ENCODE data around the gene HLA-C.
"Not testable (repeated sequence)": the region's sequence is repeated elsewhere in the genome, so short reads cannot be mapped to it uniquely, and the experiment has no call there.

Gene HLA-C

DNA sequence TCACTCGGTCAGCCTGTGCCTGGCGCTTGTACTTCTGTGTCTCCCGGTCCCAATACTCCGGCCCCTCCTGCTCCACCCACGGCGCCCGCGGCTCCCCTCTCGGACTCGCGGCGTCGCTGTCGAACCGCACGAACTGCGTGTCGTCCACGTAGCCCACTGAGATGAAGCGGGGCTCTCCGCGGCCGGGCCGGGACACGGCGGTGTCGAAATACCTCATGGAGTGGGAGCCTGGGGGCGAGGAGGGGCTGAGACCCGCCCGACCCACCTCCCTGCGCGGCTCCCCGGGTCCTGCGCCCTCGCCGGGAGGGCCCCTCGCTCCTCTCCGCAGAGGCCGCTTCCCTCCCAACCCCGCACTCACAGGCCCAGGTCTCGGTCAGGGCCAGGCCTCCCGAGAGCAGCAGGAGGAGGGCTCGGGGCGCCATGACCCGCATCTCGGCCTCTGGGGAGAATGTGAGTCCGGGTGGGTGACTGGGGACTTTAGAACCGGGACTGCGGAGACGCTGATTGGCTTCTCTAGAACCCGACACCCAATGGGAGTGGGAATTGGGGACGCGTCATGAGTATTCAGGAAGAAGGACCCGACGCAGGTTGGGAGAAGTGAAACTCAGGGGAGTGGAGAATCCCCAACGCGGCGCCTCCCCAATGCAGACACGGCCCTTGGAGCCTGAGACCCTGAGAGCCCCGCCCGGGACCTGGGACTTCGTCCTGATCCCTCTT, at the start of gene HLA-C:
Gene HLA-C, minus strand, starts transcription at position 452 of the 717 bp plus-strand sequence. Its CDS starts 21 bp downstream, at position 431.
- peak; percentile 95 for DNase-seq (ENCODE audit: low spot score)

DNA sequence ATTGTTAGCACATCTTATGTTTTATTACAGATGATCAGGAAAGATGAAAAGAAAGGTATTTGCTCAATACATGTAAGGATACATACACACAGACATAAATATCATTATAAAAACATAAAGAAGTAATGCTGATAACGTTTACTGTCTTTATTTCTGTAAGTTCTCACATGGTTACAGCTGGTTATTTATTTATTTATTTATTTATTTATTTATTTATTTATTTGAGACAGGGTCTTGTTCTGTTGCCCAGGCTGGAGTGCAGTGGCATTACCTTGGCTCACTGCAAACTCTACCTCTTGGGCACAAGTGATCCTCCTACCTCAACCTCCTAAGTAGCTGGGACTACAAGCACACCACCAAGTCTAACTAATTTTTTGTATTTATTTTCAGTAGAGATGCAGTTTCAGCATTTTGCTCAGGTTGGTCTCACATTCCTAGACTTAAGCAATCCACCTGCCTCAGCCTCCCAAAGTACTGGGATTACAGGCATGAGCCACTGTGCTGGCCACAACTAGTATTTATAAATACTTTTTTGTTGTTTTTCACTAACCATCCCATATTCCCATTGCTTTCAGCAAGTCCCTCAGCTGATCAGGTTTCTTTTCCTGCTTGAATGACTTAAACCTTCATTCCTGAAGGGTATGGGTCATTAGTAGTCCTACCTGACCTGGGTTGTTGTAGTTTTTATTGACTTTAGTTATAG, 49.3 kb upstream of the HLA-C start:
- no peak for DNase-seq (ENCODE audit: low spot score)

DNA sequence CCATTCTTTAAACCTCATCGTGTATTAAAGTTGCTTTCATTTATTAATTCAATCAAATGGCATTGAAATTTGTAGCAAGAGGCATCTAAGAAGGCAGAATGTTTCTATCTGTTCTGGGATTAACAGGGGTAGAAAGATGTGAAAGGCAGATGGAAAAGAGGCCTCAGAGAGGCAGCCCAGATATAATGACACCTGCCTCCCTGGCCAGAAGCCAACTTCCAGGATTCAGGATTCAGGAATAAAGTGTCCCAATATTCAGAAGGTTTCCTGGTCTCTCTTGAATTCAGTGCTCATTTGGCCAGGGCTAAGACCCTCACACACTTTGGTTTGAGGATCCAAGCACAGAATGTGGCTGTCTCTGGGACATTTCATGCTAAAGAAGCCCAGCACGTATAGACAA, 45.1 kb upstream of the HLA-C start:
- DNase-seq (ENCODE audit: low spot score): no peak

DNA sequence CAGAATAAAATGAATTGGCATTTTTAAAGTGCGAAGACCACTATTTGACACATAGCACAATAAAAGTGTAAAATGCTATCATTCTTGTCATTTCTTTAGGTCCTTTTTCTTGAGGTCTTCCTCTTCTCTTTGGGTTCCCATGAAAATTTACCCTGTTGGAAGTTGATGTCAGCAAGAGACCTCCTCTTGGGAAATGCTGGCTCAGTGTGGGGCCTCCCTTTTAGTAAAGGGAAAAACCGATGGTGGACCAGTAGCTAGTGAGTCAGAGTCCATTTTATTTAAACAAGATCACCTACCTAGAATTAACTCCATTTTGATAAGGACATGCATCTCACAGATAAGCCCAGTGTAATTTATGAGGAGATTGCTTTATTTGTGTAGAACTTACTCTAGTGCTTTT, 37.7 kb upstream of the HLA-C start:
- no peak for DNase-seq (ENCODE audit: low spot score)

DNA sequence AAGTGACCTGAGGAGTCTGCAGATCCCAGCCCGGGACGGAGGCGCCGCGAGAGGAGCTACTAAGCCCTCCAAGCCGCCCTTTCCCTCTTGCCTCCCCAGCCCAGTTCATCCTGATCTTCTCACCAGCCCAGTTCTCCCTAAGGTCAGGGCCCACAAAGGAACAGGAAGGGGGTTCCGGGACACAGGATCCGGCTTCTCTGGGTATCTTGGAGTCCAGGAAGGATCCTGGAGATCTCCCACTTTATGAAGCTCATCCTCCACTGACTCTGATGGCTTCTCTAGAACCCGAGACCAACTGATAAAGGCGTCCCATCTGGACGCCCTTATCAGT, 36.9 kb upstream of the HLA-C start:
- DNase-seq (ENCODE audit: low spot score): no peak

DNA sequence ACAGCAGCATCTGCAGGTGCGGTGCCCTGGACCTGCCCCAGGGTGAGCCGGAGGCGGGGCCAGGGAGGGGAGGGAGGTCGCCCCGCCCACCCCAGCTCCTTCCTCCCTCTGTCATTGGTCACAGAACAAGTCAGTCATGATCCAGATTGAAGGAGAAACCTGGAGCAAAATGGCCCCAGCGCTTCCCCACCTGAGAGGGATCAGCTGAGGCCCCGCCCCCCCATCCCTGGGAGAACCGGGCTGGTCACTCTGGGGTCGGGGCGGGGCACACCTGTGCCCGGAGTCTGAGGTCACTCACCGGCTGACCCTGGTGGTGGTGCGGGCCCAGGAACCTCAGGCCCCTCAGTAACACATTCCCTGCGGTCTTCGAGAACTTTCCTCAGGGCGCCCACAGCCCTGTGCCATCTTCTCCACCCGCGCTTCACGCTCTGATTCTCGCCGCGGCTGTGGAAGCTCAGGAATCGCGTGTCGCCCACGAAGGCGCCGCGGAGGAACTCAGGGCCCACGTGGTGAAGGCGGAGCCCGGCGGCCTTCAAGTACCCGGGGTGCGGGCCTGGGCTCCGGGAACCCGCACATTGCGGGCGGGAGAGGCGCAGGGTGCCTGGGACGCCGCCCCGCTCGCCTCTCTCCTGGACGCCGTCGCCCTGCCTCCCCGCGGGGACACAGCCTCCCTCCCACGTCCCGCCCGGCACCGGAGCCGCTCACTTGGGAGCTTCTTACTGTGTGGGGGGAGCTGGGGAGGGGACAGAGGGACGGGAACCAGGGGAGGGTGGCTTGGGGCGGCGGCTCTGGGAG, 36.4 kb upstream of the HLA-C start:
- no peak for DNase-seq (ENCODE audit: low spot score)

DNA sequence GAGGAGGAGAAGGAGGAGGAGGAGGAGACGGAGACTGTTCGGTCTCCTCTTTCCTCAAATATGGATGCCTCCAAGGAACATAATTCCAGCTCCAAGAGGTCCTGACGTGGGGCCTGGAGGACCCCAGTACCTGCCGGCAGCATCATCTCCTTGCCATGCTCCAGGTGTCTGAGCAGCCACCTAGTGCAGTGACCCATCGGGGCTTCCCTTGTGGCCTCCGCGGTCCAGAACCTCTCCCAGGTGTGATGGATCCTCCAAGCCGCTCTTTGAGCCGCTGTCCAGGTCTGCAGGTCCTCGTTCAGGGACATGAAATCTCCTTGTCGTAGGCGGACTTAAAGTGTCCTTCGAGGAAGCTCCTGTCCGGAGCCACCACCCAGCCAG, 35.8 kb upstream of the HLA-C start:
- no peak for DNase-seq (ENCODE audit: low spot score)

DNA sequence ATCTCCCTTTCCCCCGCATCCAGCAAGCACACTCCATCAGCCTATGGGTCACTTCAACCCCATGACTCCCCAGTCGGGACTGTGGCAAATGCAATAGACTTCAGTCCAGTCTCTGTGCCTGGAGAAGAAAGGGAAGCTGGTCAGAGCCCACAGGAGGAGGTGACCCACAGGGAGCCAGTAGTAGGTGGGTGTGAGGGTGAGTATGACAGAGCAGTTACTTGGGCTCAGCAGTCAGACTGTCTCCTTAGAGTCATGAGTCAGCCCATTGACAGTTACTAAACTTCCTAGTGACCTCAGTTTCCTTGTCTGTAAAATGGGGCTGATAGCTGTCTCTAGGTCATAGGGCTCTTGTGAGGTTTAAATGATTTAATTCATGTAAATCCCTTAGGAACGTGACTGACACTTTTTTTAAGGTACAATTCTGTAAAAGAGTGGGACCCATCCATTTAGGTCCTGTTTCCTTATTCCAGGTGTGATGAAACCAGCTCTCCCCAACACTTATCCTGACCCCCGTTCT, 33.9 kb upstream of the HLA-C start:
- no peak for DNase-seq (ENCODE audit: low spot score)

DNA sequence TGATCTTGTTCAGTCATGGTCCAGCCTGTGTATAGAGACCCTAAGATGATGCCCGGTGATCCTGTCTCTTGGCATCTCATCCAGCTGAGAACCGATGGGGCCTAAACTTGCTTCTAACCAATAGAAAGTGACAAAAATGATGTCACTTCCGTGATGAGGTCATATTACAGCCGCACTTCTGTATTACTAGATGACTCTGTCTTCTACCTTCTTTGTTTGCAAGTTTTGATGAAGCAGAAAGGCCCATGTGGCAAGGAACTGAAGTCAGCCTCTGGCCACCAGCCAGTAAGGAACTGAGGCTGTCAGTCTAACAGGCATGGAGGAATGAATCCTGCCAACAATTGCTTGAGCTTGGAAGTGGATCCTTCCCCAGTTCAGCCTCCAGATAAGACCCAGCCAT, 32.8 kb upstream of the HLA-C start:
- no peak for DNase-seq (ENCODE audit: low spot score)

DNA sequence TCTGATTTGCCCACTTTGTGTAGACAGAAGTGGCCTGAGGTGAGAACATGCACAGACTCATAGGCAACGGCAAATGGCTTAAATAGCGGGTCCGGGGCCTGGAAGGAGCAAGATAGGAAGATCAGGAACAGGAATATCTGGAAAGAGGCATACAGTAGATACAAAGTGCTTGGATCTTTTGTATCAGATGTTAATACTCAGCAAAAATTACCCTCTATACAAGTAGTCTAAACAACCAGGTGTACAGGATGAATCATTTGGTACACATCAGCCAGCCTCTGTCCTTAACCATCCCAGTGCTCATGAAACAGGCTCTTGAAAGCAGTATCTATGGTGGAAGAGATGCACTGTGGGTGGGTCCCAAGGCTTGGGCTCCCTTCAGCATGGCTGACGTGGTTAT, 28.9 kb upstream of the HLA-C start:
- no peak for DNase-seq (ENCODE audit: low spot score)

DNA sequence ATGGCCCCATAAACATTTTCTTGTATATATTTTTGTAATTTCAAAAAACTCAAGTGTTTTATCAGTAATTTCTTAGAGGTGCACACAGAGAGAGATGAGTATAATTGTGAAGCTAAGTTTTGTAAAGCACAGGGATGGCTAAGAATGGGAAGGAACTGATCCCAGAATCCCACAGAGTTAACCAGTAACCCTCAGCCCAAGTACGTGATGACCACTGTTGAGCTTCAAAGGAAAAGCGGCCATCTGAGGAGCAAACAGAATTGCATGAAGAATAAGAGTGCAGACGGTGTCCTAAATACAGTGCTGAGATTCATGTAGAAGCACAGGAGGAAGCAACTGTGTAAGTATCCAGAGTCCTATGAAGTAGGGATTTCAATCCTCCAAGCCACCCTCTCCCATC, 28.1 kb upstream of the HLA-C start:
- DNase-seq (ENCODE audit: low spot score): no peak

DNA sequence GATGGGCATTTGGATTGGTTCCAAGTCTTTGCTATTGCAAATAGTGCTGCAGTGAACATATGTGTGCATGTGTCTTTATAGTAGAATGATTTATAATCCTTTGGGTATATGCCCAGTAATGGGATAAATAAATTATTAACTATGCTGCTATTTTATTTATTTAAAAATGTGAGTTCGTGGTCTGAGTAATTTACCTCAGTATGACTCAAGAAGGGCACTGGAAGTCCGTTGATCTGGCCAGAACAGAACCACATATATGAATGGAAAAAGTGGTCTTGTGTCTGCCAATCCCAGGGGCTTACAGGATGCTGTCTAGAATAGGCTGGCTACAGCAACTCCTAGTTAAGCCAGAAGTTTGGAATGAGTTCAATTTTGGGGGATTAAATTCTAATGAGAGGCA, 27.6 kb upstream of the HLA-C start:
- no peak for DNase-seq (ENCODE audit: low spot score)

DNA sequence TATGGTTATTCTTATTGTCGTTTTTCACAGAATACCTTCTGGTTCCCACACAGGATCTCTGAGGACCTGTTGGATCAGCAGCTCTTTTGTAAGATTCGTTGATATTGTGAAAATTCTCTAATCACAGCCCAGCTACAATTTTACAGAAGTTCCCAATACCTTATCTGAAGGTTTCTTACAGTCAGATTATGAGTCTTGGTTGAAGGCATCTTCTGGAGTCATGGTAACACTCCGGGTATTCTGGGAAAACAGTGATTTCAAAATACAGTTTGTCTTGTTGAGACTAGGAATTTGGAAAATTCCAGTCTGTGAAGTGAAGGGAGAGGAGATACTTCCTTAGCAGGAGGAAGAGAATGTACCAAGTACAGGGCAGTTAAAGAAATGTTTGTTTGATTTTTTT, 22.2 kb upstream of the HLA-C start:
- no peak for DNase-seq (ENCODE audit: low spot score)

DNA sequence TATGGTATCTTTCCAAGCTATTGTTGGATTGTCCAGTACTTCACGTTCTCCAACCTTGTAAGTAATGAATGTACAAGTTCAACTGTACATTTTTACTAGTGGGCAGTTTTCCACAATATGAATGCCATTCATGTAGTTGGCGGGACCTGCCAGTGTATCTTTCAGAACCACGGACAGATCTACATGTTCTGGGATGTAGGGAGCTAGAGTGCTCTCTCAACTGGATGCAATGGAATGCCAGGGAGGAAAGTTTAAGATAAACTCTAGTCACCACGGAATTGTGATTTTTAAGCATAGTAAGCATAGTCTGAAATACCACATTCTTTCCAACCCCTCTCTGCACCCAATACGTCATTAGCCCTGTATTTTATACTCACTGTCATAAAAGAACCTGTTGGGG, 21.5 kb upstream of the HLA-C start:
- peak; percentile 32 for DNase-seq (ENCODE audit: low spot score)

DNA sequence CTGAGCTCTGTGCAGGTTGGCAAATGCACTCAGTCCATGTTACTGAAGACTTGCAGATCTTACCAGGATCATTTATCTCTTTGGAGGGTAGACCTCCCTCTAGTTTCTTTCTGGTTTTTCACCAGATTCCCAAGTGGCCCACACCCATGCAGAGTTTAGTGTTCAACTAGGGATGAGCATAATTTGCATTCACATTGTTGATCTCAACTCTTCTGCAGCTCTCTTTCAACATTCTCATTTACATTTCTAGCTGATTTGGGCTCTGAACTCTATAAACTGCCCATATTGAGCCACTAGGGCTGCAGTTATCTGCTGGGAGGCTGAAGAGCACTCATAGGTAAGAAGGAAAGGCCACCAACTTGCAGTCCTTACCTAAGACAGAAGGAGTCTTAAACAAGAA, 17.9 kb upstream of the HLA-C start:
- DNase-seq (ENCODE audit: low spot score): no peak

DNA sequence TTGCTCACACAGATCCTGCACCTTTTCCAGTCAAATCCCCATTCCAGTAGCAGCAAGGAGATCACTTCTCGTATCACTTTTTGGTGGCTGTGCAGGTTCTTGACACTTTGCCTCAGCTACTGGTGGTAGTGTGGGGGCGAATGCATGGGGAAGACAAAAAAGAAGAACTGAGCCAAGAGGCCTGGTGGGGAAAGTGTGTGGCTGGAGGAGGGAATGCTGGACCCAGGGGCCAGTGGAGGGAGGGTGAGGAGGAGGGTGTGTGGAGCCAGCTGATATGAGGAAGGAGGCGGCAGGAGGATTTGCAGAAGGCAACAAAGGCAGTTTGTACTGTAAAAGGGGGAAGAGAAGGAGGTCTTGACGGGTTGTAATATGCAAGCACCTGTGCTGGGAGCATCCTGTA, 15.7 kb upstream of the HLA-C start:
- no peak for DNase-seq (ENCODE audit: low spot score)

DNA sequence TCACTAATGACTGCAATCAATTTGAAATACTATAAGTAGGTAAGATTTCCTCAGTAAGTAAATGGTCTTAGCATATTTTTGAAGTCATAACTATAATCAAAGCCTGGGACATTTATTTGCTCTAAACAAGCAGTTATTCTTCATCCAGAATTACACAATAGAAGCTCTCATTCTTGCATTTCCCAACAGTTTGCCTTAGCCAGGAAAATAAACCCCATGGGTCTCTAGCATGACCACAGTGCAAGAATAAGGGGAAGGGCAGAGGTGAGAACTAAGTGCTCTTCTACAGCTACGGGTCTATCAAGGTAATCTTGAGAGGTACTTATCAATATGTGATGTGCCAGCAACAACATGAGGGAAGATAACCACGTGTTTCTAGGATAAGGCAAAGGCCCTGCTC, 14.1 kb upstream of the HLA-C start:
- DNase-seq (ENCODE audit: low spot score): no peak

DNA sequence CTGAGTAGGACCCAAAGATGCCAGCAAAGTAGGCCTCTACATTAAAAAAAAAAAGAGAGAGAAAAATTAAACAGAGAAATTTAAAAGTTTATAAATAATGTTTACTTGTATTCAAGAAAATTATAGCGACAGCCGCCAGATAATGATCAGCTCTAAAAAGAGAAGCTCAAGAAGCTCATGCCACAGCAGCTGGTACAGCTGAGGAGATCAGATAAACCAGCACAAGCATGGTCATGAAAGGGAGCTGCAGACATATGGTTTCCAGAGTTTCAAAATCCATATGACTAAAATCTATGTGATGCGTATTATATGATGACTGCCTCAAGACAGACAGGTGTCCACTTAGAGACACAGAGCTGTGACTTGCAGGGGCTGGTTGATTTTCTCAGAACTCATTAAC, 13.6 kb upstream of the HLA-C start:
- no peak for DNase-seq (ENCODE audit: low spot score)

DNA sequence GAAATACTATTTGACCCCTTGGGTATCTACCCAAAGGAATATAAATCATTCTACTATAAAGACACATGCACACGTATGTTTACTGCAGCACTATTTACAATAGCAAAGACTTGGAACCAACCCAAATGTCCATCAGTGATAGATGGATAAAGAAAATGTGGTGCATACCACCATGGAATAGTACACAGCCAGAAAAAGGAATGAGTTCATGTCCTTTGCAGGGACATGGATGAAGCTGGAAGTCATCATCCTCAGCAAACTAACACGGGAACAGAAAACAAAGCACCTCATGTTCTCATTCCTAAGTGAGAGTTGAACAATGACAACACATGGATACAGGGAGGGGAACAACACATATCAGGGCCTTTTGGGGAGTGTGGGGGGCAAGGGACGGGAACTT, 7.8 kb upstream of the HLA-C start:
- not testable (repeated sequence) for DNase-seq (ENCODE audit: low spot score)

DNA sequence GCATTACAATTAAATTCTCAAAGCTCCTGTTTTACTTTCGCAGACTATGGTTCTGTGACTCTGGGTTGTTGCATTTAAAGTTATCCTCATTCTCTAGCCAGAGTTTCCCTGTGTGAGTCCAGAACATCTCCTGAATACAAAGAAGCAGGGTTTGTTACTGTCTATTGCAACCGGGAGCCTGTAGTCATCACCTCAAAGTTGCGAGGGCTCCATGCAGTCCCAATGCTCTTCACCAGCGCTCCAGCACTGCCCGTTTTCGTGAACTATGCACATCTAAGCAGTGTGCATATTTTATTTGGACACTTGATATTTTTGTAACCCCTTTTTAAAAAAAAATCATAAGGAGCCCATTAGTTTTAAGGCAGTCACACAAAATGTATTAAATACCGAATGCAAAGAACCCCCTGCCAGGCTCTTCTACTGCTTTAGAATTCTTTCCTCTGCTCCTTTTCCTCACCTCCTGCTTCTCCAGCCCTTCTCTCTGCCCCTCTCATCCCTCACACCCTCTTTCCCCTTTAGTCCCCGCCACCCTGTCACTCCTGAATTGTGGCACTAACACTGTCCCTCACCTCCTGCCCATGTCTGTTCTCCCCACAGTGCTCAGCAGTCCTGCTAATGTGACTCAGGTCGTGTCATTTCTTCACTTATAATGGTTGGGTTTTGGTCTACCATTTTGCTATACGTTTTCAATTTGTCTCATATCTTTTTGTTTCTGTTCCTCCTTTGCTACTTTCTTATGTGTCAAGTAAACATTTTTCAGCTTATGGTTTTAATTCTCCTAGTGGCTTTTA, 1.1 kb upstream of the HLA-C start:
- DNase-seq (ENCODE audit: low spot score): no peak

DNA sequence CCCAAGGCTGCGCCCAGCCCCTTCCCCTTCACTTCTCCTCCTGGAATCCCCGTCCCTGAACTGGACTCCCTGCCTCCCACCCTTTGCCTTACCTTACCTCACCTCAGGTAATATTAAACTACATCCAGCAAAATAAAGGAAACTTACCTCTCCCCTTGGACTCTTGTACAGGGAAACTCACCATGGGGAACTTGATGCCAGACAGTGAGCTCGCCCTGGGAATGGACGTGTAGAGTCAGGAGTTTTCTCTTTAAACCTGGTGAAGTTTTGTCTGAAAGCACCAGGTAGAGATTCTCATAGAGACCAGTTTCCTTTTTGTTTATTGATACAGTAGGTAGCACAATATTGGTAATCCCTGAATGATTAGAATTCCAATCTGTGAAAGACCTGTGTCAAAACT, 544 bp upstream of the HLA-C start:
- DNase-seq (ENCODE audit: low spot score): peak; percentile 20

All from COLO829 (cell line).